Transverse colon (tissue), 4 donors: ENCODE measurements around the gene CELF4.

ENCODE experiments used
- CTCF ChIP-seq, 5 experiments: fragments of 200-600 bp in 3 of 5; fragments of 450-650 bp in 2 of 5; sonication (generic) in 3 of 5; IDR thresholded peaks; 1 replicate in 2 of 5; 2 replicates in 3 of 5; pipeline ENCODE4 v1.5.1; 2016 to 2017; ENCODE audit warnings: antibody characterized with exemption in 5 of 5, inconsistent platforms in 3 of 5, mild to moderate bottlenecking in 2 of 5, moderate library complexity in 1 of 5
- EP300 ChIP-seq: sonication (generic); formaldehyde crosslinking; IDR thresholded peaks from one replicate; pipeline ENCODE4 v1.6.1; 2017; ENCODE audit warnings: antibody characterized with exemption, low read depth
- POLR2A ChIP-seq: fragments of 450-650 bp; IDR thresholded peaks from one replicate; pipeline ENCODE4 v1.6.1; 2016; ENCODE audit warnings: antibody characterized with exemption, mild to moderate bottlenecking, moderate library complexity
- POLR2AphosphoS5 ChIP-seq, 3 donors: sonication (generic); formaldehyde crosslinking; IDR thresholded peaks; one replicate each; pipeline ENCODE4 v1.6.1; 2016; ENCODE audit warnings: antibody characterized with exemption in 3 of 3

GRCh38 chr18:37395631-37396030, 170.0 kb downstream of the CELF4 start:
- TF ChIP-seq EP300 (no peak), CTCF (IDR thresholded peaks at IDR 0.05) (no peak), POLR2A (no peak), POLR2AphosphoS5 (IDR thresholded peaks at IDR 0.05) (no peak)
